Astrocyte of the spinal cord (primary cell): ENCODE measurements around the gene PRKAG1.

ENCODE experiments used
- DNase-seq: peaks from one replicate; pipeline ENCODE4 v3.0.0; 2011; ENCODE audit warnings: low read depth, low spot score
- H3K4me3 ChIP-seq: 2 replicates; pipeline ENCODE4 v1.5.1; 2011; ENCODE audit warnings: low read depth, mild to moderate bottlenecking, low read length, moderate library complexity
- in situ Hi-C: cut with HindIII; loops from 2 replicates; pipeline ENCODE4 v1.10.0; 2017; ENCODE audit warnings: low sequenced_read_pairs
- TF ChIP-seq, protein P1 (sequence below): IDR thresholded peaks from 2 replicates; pipeline ENCODE4 v1.5.1; 2012; ENCODE audit warnings: low read depth, mild to moderate bottlenecking, low read length, inconsistent platforms

Gene PRKAG1

GRCh38 chr12:49014547-49014946 lies 4.0 kb downstream of the PRKAG1 start:
- in situ Hi-C loops, result no loop called here
- peak; percentile 9 for DNase-seq
- no peak overlapping the region for H3K4me3 ChIP-seq
- TF ChIP-seq, protein P1, sequence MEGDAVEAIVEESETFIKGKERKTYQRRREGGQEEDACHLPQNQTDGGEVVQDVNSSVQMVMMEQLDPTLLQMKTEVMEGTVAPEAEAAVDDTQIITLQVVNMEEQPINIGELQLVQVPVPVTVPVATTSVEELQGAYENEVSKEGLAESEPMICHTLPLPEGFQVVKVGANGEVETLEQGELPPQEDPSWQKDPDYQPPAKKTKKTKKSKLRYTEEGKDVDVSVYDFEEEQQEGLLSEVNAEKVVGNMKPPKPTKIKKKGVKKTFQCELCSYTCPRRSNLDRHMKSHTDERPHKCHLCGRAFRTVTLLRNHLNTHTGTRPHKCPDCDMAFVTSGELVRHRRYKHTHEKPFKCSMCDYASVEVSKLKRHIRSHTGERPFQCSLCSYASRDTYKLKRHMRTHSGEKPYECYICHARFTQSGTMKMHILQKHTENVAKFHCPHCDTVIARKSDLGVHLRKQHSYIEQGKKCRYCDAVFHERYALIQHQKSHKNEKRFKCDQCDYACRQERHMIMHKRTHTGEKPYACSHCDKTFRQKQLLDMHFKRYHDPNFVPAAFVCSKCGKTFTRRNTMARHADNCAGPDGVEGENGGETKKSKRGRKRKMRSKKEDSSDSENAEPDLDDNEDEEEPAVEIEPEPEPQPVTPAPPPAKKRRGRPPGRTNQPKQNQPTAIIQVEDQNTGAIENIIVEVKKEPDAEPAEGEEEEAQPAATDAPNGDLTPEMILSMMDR, result peak; percentile 37

GRCh38 chr12:49013428-49013827 lies 5.1 kb downstream of the PRKAG1 start:
- DNase-seq, result no peak
- H3K4me3 ChIP-seq, result no peak overlapping the region
- TF ChIP-seq, protein P1, result no peak
- in situ Hi-C loops, result no loop called here

GRCh38 chr12:49012739-49013138 lies 5.8 kb downstream of the PRKAG1 start:
- in situ Hi-C loops, result no loop called here
- H3K4me3 ChIP-seq, result no peak overlapping the region
- TF ChIP-seq, protein P1, result no peak
- DNase-seq, result no peak

- no peak overlapping the region for H3K4me3 ChIP-seq
- in situ Hi-C loops, result no loop called here
- no peak for DNase-seq
- TF ChIP-seq, protein P1, result no peak
Measured at GRCh38 chr12:49010092-49010668, 8.4 kb downstream of the PRKAG1 start.

DNA sequence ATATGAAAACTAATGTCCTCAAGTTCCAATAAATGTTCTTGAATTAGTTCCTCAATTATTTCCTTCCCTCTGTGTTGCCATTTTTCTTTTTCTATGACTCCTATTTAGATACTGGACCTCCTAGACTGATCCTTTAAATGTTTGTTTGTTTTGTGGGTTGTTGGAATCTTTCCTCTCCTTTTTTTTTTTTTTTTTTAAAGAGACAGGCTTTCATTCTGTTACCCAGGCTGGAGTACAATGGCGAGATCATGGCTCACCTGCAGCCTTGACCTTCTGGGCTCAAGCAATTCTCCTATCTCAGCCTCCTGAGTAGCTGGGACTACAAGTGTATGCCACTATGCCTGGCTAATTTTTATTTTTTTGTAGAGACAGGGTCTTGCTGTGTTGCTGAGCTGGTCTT lies 9.6 kb downstream of the PRKAG1 start:
- DNase-seq, result no peak
- TF ChIP-seq, protein P1, result no peak
- in situ Hi-C loops, result no loop called here
- no peak overlapping the region for H3K4me3 ChIP-seq

GRCh38 chr12:49000346-49000745 lies 18.2 kb downstream of the PRKAG1 start:
- in situ Hi-C loops, result no loop called here
- TF ChIP-seq, protein P1, result no peak
- DNase-seq, result no peak
- H3K4me3 ChIP-seq, result no peak overlapping the region
